CD4-positive, CD25-positive, alpha-beta regulatory T cell (primary cell): ENCODE measurements around the gene B3GAT1. TPM values are rescaled to one million over a fixed set of nuclear protein-coding genes. Genes with fewer than 3 reads are reported as not detected.

ENCODE experiments used
- ATAC-seq, 2 donors: fragments of 150-1000 bp; cut with Tn5 transposase; one replicate each; pipeline ENCODE4 v1.10.0; 2021; ENCODE audit warnings: low read depth in 2 of 2, moderate number of reproducible peaks in 2 of 2, moderate library complexity in 1 of 2
- DNase-seq, 3 donors: peaks; one replicate each; pipeline versions ENCODE4 v3.0.0 to v3.0.0-alpha.2; 2012 to 2022; ENCODE audit warnings: mixed read lengths in 1 of 3
- H3K27ac ChIP-seq: one replicate; pipeline ENCODE4 v1.7.0; 2013; ENCODE audit warnings: mild to moderate bottlenecking, low read length; ENCODE audit not compliant: insufficient read depth, poor library complexity, severe bottlenecking
- H3K27me3 ChIP-seq: one replicate; pipeline ENCODE4 v1.7.0; 2013; ENCODE audit warnings: low read length; ENCODE audit not compliant: control insufficient read depth, insufficient read depth
- H3K36me3 ChIP-seq: one replicate; pipeline ENCODE4 v1.7.0; 2013; ENCODE audit warnings: mild to moderate bottlenecking, low read length, moderate library complexity; ENCODE audit not compliant: control insufficient read depth, insufficient read depth
- H3K4me1 ChIP-seq: 2 replicates; pipeline ENCODE4 v1.7.0; 2013; ENCODE audit warnings: mild to moderate bottlenecking, low read length; ENCODE audit not compliant: insufficient read depth, control insufficient read depth, poor library complexity, severe bottlenecking
- H3K4me3 ChIP-seq: one replicate; pipeline ENCODE4 v1.7.0; 2013; ENCODE audit warnings: low read depth, mild to moderate bottlenecking, low read length, moderate library complexity
- H3K9me3 ChIP-seq, 2 experiments: 1 replicate in 1 of 2; 2 replicates in 1 of 2; pipeline ENCODE4 v1.7.0; 2013; ENCODE audit warnings: low read length in 2 of 2, mild to moderate bottlenecking in 1 of 2, moderate library complexity in 1 of 2; ENCODE audit not compliant: control insufficient read depth in 2 of 2
- H3K27ac Mint-ChIP-seq, 3 donors: one replicate each; pipeline ENCODE4 v1.8.0; 2020 to 2022; ENCODE audit warnings: mild to moderate bottlenecking in 3 of 3, mixed read lengths in 3 of 3, moderate library complexity in 2 of 3
- H3K27me3 Mint-ChIP-seq: one replicate; pipeline ENCODE4 v1.8.0; 2022; ENCODE audit warnings: mild to moderate bottlenecking, mixed read lengths
- H3K36me3 Mint-ChIP-seq: one replicate; pipeline ENCODE4 v1.8.0; 2020; ENCODE audit warnings: mixed read lengths
- H3K4me1 Mint-ChIP-seq, 4 donors: one replicate each; pipeline ENCODE4 v1.8.0; 2020 to 2022; ENCODE audit warnings: mixed read lengths in 4 of 4, mild to moderate bottlenecking in 1 of 4
- H3K4me3 Mint-ChIP-seq, 4 donors: one replicate each; pipeline ENCODE4 v1.8.0; 2020 to 2022; ENCODE audit warnings: mild to moderate bottlenecking in 4 of 4, mixed read lengths in 4 of 4, moderate library complexity in 3 of 4
- H3K9me3 Mint-ChIP-seq, 7 donors: one replicate each; pipeline ENCODE4 v1.8.0; 2020 to 2022; ENCODE audit warnings: mixed read lengths in 7 of 7, mild to moderate bottlenecking in 3 of 7, moderate library complexity in 2 of 7
- polyA plus RNA-seq, 4 donors: library from polyadenylated mRNA; unstranded; fragments of 300-500 nt; fragmentation: Illumina TruSeq; gene quantifications; one replicate each; pipeline ENCODE4 v1.2.3, GENCODE V29; 2021
- total RNA-seq: library from RNA; stranded (reverse); gene quantifications from one replicate; pipeline ENCODE4 v1.2.3, GENCODE V29; 2022

The B3GAT1 gene
- total and polyA plus RNA-seq, 5 donors from 2014 or later: 1.9 TPM; not detected in 4

GRCh38 chr11:134425816-134426536, 13.9 kb upstream of the B3GAT1 start:
- Mint-ChIP-seq H3K27ac (no peak overlapping the region), H3K27me3 (no peaks in the 10 kb centered on the region), H3K9me3 (no peaks in the 10 kb centered on the region), H3K36me3 (no peaks in the 10 kb centered on the region), H3K4me1 (no peaks in the 10 kb centered on the region), H3K4me3 (no peak overlapping the region)
- no peak overlapping the region for H3K27ac ChIP-seq
- H3K27me3 ChIP-seq: no peaks in the 10 kb centered on the region
- H3K4me1 ChIP-seq: no peaks in the 10 kb centered on the region
- H3K9me3 ChIP-seq: no peaks in the 10 kb centered on the region
- ATAC-seq (no peak), DNase-seq (no peak)
- no peaks in the 10 kb centered on the region for H3K36me3 ChIP-seq
- H3K4me3 ChIP-seq: no peak overlapping the region

- H3K27me3 Mint-ChIP-seq: no peaks in the 10 kb centered on the region
- no peak overlapping the region for H3K4me3 ChIP-seq
- no peaks in the 10 kb centered on the region for H3K9me3 ChIP-seq
- no peak overlapping the region for H3K27ac Mint-ChIP-seq
- H3K27ac ChIP-seq: no peak overlapping the region
- no peaks in the 10 kb centered on the region for H3K36me3 Mint-ChIP-seq
- H3K36me3 ChIP-seq: no peaks in the 10 kb centered on the region
- no peaks in the 10 kb centered on the region for H3K4me1 ChIP-seq
- no peaks in the 10 kb centered on the region for H3K27me3 ChIP-seq
- DNase-seq (no peak), ATAC-seq (no peak)
- H3K9me3 Mint-ChIP-seq: peaks cover 0 to 2% (median 0%) of the 10 kb centered on the region in 7 donors
- no peak overlapping the region for H3K4me3 Mint-ChIP-seq
- no peaks in the 10 kb centered on the region for H3K4me1 Mint-ChIP-seq
Measured at GRCh38 chr11:134425413-134425812, 13.4 kb upstream of the B3GAT1 start.

GRCh38 chr11:134423106-134423505, 11.1 kb upstream of the B3GAT1 start:
- H3K9me3 ChIP-seq: no peaks in the 10 kb centered on the region
- Mint-ChIP-seq H3K27ac (no peak overlapping the region), H3K4me1 (no peaks in the 10 kb centered on the region), H3K27me3 (no peaks in the 10 kb centered on the region), H3K4me3 (no peak overlapping the region), H3K36me3 (no peaks in the 10 kb centered on the region), H3K9me3 (peaks cover 0 to 2% (median 0%) of the 10 kb centered on the region in 7 donors)
- no peak overlapping the region for H3K27ac ChIP-seq
- H3K27me3 ChIP-seq: no peaks in the 10 kb centered on the region
- no peak overlapping the region for H3K4me3 ChIP-seq
- no peak for ATAC-seq
- no peaks in the 10 kb centered on the region for H3K4me1 ChIP-seq
- no peaks in the 10 kb centered on the region for H3K36me3 ChIP-seq
- no peak for DNase-seq

- H3K36me3 ChIP-seq: no peaks in the 10 kb centered on the region
- H3K4me3 ChIP-seq: no peak overlapping the region
- Mint-ChIP-seq H3K36me3 (no peaks in the 10 kb centered on the region), H3K27me3 (peaks cover 27% of the 10 kb centered on the region), H3K4me1 (peaks cover 0 to 6% (median 5%) of the 10 kb centered on the region in 4 donors), H3K27ac (no peak overlapping the region), H3K4me3 (no peak overlapping the region), H3K9me3 (peaks cover 0 to 2% (median 0%) of the 10 kb centered on the region in 7 donors)
- no peaks in the 10 kb centered on the region for H3K9me3 ChIP-seq
- no peaks in the 10 kb centered on the region for H3K4me1 ChIP-seq
- ATAC-seq: no peak
- no peak overlapping the region for H3K27ac ChIP-seq
- peaks cover 11% of the 10 kb centered on the region for H3K27me3 ChIP-seq
- no peak for DNase-seq
Measured at GRCh38 chr11:134417871-134418840, 6.1 kb upstream of the B3GAT1 start.

- Histone ChIP-seq H3K9me3 (no peaks in the 10 kb centered on the region), H3K36me3 (no peaks in the 10 kb centered on the region), H3K27ac (no peak overlapping the region), H3K4me1 (no peaks in the 10 kb centered on the region), H3K27me3 (peaks cover 11% of the 10 kb centered on the region), H3K4me3 (no peak overlapping the region)
- H3K27me3 Mint-ChIP-seq: peaks cover 31% of the 10 kb centered on the region
- no peak overlapping the region for H3K4me3 Mint-ChIP-seq
- H3K27ac Mint-ChIP-seq: peak overlapping the region in 1 of 3 donors; percentile 85
- H3K9me3 Mint-ChIP-seq: peaks cover 0 to 2% (median 0%) of the 10 kb centered on the region in 7 donors
- no peak for ATAC-seq
- H3K4me1 Mint-ChIP-seq: peaks cover 0 to 9% (median 5%) of the 10 kb centered on the region in 4 donors
- no peaks in the 10 kb centered on the region for H3K36me3 Mint-ChIP-seq
- no peak for DNase-seq
Measured at GRCh38 chr11:134416726-134417125, 4.7 kb upstream of the B3GAT1 start.

- H3K4me3 ChIP-seq: no peak overlapping the region
- H3K27me3 Mint-ChIP-seq: peaks cover 43% of the 10 kb centered on the region
Measured at GRCh38 chr11:134414766-134415765, 3.0 kb upstream of the B3GAT1 start.

More at GRCh38 chr11:134414766-134415765, 3.0 kb upstream of the B3GAT1 start:
- peaks cover 10% of the 10 kb centered on the region for H3K4me1 ChIP-seq
- Mint-ChIP-seq H3K36me3 (no peaks in the 10 kb centered on the region), H3K9me3 (peaks cover 0 to under 1% (median 0%) of the 10 kb centered on the region in 7 donors), H3K27ac (peak overlapping the region in 1 of 3 donors; percentile 4), H3K4me3 (no peak overlapping the region), H3K4me1 (peaks cover 0 to 18% (median 5%) of the 10 kb centered on the region in 4 donors)
- no peaks in the 10 kb centered on the region for H3K9me3 ChIP-seq
- H3K27ac ChIP-seq: no peak overlapping the region
- ATAC-seq (no peak), DNase-seq (no peak)
- no peaks in the 10 kb centered on the region for H3K36me3 ChIP-seq
- H3K27me3 ChIP-seq: peaks cover 21% of the 10 kb centered on the region
